GM19025 (cell line): ENCODE measurements around the gene POLR1D.

Source experiments
- ATAC-seq: cut with Tn5 transposase; IDR thresholded peaks from one replicate; pipeline ENCODE4 v1.9.1; 2021; ENCODE audit warnings: mild to moderate bottlenecking, low read depth, moderate library complexity; ENCODE audit not compliant: unreplicated experiment

The POLR1D gene, protein sequence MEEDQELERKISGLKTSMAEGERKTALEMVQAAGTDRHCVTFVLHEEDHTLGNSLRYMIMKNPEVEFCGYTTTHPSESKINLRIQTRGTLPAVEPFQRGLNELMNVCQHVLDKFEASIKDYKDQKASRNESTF

DNA sequence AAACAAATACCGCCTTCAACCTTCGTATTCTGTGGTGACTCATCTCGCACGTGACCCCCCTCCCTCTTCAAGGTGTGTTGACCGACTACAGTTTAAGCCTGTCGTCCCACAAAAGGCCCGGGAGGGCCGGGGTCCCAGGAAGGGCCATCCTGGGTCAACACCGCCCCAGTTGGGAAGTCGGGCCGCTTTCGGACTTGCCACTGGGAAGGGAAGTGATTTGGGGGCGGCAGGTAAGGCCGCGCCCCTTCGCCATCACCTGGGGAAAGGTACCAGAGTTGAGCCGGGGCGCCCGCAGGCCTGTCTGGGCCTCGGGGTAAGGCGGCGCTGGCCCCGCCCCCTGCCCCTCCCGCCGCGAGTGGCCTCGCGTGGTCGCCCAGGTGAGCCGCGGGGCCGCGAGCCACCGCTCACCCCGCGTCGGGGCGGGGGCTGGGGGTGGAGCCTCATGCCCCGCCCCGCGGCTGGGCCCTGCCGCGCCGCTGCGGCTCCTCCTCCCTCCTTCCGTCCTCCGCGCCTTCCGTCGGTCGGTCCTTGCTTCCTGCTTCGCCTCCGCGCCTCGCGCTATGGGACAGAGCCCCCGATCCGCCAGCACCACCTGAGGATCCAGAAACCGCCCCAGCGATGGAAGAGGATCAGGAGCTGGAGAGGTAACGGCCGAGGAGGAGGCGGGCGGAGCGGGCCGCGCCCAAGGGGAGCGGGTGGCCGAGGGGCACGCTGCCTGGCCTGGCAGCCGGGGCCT lies at the start of gene POLR1D:
Gene POLR1D, plus strand, starts transcription at position 527 of the 736 bp plus-strand sequence. Its CDS starts 92 bp downstream, at position 619.
- ATAC-seq, result peak; percentile 52

DNA sequence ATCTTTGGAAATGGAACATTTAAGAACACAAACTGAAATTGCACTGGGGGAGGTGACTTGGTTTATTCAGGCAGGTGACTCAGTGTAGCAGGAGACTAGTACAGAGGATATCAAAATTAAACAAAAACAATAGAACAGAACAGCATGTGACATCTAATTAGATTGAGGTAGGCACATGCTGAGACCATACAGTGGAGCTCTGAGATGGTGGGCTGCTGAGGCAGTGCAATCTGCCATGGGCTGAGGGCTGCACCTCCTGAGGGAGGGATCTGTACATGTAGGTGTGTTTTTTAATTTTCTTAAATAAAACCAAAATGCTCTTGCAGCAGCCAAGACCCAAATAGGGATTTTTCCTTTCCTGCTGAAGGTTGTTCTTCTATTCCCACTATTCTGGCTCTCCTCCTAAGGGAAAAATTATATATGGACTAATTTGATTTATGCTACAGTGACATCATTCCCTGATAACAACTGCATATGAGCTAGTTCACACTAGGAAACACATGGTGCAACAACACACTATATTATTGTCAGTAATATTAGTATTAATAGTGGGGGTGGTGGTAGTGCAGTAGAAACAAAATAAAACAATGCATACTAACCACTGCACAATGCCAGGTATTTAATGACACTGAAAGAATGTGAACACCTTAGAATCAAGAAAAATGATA lies 49.3 kb upstream of the POLR1D start:
- no peak for ATAC-seq

DNA sequence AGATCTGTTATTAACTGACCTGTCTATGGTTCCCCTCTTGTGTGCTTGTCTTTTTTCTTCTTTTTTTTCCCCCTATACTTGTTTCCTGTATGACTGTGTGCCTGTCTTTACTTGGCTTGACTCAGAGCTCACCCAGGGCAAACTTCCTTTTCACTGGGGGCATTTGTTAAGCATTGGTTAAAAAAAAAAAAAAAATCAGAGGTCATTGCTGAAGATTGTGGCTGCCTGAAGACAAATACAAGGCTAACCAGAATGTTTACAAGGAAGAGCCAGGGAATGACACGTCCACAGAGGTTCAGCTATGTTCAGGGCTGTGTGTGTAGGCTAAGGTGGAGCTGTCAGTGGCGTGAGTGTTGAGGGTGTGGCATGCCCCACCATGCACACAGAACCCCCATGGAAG lies 48.4 kb upstream of the POLR1D start:
- no peak for ATAC-seq

DNA sequence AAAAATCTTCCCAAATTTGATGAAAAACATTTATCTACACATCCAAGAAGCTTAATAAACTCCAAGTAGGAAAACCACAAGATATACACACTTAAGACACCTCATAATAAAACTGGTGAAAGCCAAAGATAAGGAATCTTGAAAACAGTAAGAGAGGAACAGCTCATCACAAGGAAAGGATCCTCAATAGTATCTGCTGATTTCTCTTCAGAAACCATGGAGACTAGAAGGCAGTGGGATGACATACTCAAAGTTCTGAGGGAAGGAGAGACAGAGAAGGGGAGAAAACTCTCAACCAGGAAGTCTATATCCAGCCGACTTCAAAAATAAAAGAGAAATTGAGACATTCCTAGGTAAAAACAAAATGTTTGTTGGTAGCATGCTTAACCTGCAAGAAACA lies 47.0 kb upstream of the POLR1D start:
- ATAC-seq, result no peak

DNA sequence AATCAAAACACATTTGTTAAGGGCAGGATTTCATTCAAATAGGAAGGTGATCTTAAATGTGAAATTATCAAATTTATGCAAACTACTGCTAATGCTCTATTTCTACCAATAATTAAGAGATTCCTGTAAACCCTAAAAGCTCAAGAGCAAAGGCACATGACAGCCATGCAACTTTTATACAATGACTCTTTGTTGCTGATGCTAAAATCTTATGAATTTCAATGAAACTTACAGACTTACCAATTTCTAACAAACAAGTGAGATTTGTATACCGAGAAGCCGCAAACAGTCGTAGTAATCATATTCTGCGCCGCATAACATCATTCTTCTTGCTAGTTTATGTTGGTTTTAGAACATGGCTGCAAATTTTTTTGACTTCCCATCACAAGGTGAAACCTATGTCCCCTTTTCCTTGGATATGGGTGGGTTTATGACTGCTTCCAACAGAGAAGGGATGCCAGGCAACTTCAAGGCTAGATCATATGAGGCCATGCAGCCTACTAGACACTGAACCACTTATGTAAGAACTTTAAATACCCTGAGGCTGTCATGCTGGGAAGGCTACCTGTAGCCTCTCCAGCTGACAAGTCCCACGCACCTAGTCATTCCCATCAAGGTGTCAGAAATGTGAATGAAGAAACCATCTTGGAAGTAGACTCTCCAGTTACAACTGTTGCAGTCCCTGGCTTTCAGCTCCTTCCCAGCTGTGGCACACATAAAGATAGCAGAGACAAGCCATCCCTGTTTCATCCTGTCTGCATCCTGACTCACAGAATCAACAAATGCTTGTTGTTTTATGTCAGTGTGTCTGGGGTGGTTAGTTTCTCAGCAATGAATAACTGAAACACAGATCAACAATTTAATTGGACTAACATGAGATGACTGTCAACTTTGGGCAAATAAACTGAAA lies 43.3 kb upstream of the POLR1D start:
- ATAC-seq, result no peak

DNA sequence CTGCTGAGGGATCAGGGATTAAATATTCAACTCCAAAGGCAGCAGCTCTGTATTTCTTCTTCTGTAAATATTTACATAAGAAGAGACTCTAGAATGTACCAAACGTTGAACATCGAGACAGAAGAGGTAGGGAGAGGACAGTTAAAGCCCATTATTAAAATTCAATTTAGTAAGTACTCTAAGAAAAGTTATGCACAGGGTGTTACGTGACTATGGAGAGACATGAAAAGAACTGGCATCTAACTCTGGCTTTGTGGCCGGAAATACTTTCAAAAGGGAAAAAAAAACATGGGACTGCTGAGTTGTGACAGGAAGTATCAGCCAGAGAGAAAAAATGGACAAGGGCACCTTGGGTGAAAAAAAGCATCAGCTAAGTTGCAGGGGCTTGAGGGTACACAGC lies 38.0 kb upstream of the POLR1D start:
- no peak for ATAC-seq

DNA sequence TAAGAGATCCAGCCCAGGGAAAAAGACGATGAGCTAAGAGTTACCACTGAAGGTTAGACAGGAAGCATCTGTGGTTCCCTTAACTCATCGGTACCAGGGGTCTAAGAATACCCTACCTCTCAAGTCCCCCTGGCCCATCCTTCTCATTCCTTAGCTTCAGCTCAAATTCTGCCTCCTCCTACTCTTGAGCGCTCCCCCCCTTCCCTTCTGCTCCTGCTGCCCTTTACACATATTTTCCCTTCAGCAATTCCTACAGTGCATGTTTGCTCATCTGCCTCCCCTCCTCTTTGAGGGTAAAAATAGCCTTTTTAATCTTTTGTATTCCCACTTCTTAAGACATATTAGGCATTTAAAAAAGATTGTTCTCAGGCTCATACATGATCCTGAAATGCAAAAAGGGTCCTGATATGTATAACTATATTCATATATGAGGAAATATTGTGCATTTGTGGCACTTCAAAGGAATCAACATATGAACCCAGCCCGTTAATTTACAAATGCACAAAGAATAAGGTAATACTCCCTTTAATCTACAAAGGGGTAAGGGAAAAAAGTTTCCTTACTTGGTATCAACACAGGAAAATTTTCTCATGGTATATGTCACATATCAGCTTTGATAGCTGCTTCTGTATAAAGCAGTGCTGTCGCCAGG lies 34.5 kb upstream of the POLR1D start:
- no peak for ATAC-seq

DNA sequence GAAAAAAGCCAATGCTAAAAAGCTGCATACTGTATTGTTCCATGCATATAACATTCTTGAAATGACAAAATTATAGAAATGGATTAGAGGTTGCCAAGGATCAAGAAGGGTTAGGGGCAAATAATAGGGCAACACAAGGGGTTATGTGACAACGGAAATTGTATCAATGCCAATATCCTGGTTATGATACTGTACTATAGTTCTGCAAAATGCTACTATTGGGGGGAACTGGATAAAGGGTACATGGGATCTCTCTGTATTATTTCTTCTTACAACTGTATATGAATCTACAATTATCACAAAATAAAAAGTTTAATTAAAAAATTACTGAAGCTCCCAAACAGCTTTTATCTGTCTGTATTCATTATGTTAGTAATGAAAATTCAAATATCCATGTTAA lies 33.3 kb upstream of the POLR1D start:
- ATAC-seq, result no peak

DNA sequence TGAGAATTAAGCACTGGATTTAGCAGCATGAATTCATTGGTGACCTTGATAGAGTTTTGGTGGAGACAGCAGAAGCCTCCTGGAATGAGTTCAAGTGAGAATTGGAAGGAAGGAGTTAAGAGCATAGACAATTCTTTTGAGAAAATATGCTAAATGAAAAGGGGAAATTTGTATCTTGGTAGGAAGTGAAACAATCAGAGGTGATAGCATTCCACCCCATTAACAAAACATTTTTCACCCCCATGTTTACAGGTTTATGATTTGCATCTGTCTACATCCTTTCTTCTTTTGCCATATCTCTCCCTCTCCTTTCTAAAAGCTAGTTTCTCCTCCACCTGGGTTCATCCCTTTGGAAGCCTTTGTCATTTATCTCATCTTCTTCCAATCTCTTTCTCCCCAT lies 28.8 kb upstream of the POLR1D start:
- no peak for ATAC-seq

DNA sequence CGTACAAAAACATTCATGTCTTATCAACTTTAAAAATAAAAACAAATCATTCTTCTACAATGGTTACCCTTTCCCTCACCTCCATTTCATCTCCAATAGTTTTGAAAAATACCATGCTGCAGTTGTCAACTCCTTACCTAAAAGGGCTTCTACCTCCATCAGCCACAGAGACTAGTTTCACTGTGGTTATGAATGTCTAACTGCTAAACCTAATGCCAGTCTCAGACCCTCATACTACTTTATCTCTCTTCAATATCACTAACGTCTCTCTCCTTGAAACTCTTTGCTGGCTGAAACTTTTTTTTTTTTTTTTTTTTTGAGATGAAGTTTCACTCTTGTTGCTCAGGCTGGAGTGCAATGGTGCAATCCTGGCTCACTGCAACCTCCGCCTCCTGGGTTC lies 28.4 kb upstream of the POLR1D start:
- peak; percentile 51 for ATAC-seq

DNA sequence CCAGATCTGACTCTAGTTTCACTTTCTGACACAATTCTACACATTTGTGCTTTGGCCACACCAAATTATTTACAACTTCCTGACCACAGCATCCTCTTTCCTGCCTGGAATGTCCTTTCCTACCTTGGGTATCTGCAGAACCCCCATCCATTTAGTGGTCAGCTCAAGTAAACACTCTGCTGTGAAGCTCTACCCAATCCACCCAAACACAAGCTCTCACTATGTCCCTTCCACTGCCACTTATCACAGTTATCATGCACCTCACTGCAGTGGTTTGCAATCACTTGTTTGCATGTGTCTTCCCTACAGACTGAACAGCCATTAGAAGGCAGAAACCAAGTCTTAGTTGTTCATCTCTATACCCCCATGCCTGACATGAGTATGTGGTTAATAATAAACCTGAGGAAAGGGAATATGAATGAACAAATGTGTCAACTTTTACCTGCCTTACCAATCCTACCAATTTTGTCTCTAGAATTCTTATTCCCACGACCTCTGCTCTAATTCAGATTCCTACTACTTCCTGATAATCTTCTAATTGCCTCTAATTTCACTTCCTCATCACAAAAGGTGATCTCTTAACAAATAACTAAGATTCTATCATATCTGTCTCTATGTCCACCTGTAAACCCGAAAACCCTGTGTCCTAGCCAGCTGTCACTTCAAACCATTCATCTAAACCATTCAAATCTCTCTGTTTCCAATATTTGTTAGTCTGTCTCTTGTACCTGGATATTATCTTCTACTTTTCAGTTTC lies 26.5 kb upstream of the POLR1D start:
- ATAC-seq, result no peak

DNA sequence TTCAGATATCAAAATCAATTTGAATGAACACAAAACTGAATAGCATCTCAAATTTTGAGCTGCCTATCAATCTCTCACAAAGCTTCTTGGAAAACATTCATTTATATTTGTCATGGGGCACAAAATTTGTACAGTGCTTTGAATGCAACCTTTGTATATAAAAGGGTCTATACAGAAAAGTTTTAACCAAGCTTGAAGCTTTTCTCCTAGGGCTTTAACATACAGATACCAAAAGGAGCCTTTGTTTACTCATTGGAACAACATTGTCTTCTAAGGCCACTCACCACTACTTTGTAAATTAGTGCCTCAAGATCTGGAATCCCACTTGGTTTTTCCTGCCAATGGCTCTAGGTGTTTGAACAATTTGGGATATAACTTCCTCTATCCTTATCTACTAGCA lies 22.6 kb upstream of the POLR1D start:
- ATAC-seq, result no peak

DNA sequence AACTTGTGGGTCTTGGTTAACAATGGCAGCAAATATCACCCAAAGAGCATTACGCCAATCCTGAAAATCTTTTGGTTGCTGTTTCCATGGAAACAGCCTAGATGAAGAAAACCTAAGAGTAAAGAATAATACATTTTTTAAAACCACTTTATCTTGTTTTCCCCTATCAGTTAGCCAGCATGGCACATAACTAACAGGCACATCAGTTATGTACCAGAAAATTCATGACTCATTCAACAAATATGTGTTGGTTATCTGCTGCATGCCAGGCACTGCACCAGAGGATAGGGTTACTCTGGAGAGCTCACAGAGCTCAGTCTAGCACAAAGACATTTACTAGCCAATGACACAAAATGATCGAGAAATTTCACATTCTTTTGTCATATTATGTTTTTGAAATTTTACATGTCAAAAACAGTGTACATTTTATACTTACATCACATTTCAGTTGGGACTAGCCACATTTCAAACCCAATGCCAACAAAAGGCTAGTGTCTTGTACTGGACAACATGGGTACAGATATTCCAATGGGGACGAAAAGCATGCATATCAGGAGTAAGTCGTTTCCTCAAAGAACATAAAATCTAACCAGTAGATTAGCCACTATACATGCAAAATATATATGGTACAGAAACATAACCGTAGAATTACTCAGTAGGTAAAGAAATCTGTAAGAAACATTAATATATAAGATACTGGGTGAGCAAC lies 21.7 kb upstream of the POLR1D start:
- no peak for ATAC-seq

DNA sequence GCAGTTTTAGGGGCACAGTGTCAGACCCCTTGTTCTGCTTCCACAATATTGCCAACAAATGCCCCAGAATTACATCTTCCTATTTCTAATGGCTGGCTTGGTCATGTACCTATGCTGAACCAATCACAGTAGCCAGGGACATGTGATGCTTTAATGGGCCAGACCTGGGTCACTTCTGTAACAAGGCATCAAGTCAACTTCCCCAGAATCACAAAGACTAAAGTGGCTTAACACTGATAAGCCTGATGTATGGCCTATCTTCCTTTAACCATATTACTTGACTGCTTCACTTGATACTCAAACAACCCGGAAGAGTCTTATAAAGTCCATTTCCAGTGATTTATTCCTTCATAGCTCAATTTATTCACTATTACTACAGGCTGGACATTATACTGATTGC lies 21.0 kb upstream of the POLR1D start:
- no peak for ATAC-seq

DNA sequence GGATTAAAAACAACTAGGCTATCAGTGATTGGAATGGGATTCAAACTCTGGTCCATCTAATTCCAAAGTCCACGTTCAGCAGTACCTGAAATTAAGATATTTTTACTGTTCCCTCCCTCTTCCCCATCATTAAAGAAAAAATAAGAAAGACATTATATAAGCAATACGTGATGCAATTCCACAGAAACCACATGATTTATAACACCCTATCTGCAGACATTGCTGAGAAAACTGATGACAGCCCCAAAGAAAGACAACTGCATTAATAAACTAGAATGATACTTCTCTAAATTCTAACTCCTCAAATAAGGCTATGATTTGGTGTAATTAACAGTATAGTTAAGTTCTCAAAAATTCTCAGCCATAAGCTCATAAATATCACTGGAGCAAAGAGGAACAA lies 20.5 kb upstream of the POLR1D start:
- ATAC-seq, result no peak

DNA sequence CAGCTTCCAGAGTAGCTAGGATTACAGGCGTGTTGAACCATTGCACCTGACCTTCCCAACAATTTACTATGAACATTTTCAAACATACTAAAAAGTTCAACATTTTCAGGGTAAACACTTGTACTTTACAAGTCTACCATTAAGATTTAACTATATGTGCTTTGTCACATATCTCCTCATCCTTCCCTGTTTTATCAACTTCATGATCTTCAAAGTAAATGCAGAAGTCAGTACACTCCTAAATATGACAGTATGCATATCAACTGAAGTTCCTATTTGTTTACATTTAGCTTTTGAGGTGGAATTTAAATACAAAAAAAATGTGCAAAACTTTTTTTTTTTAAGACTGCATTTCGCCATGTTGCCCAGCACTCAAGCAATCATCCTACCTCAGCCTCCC lies 19.9 kb upstream of the POLR1D start:
- no peak for ATAC-seq

DNA sequence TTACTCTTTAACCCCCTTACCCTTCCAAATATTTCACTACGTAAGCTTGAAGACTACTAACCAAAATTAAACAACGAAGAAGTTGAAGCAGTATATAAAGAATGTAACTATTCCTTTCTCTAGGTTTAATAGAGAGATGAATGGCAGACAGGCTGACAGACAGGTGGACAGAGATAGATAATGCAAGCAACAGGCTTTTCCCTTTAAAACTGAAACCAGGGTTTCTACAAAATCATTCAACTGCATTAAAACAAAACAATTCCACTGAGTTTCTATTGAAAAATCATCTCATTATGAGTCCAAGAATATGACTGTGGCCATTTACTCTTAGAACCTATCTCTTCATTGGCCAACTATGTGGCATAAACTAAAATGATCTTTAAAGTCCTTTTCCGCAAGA lies 16.6 kb upstream of the POLR1D start:
- no peak for ATAC-seq

DNA sequence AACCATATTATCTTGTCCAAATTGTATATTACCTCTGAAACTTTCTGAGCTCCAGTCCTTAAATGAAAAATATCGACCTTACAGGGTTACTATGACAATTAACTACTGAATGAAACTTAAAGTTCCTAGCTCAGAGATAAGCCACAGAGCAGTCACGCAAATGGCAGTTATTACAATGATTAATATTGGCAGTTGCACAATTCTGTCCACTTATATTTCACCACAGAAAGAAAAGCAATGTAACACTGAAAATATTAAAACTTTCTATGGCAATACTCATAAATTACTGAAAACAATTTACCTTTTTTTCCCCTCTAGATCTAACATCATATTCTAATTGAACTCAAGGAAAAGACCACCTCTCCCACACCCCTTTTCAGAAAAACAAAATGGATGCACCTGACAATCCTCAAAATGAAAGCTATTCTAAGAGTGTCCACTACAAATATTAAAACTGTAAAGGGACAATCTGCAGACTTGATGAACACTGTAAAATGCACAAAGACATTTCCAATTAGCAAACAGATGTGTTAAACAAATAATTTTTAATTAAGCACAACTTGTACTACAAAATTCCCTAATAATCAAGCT lies 16.0 kb upstream of the POLR1D start:
- no peak for ATAC-seq

DNA sequence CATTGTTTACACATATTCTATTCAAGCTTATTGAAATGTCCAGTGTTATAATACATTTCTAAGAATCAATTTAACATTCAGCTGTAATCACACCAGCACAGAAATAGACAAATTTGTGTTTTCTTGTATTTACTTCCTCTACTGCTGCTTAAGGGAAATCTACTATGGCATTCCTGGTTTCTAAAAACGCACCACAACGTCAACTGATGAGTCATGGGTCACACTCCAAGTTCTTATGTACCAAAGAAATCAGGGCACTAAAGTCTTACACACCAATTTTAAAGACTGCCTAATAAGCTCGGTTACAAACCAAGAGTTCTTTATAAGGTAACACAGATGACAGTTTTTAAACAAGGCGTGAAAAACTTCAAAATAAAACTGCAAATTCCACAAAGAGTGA lies 14.6 kb upstream of the POLR1D start:
- ATAC-seq, result no peak
